GM19467 (cell line): ENCODE data around the gene CT45A3.
"Not testable (repeated sequence)": the region's sequence is repeated elsewhere in the genome, so short reads cannot be mapped to it uniquely, and the experiment has no call there.

ENCODE experiments used
- ATAC-seq: cut with Tn5 transposase; IDR thresholded peaks from one replicate; pipeline ENCODE4 v1.9.1; 2021; ENCODE audit warnings: mild to moderate bottlenecking, moderate library complexity; ENCODE audit not compliant: unreplicated experiment

The CT45A3 gene

GRCh38 chrX:135768091-135768490, at the start of gene CT45A3:
Gene CT45A3, minus strand, starts transcription at chrX:135768191. Its CDS starts 3,747 bp downstream, at chrX:135764444.
- not testable (repeated sequence) for ATAC-seq

- not testable (repeated sequence) for ATAC-seq
Observed at GRCh38 chrX:135802687-135803086, 34.7 kb upstream of the CT45A3 start, which contains the start of gene CT45A6. Gene CT45A6, minus strand, starts transcription at chrX:135802787. Its CDS starts 3,794 bp downstream, at chrX:135798993.

DNA sequence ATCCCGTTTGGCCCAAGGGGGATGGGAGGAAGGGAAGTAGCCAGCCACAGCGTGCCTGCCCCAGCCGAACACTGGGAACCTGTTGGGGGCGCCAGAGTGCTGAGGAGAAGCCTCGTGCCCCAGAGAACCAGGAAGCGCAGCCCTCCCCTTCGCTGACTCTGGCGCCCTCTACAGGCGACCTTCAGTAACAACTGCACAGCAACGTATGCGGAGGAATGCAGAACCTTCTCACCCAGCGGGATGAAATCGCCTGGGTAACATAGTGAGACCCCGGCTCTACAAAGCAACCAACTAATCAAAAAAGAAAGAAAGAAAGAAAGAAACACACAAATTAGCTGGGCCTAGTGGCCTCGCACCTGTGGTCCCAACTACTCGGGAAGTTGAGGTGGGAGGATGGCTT, 17.4 kb upstream of the CT45A3 start, which contains the start of gene CT45A5:
Gene CT45A5 (minus strand): TSS at position 101 of the 400 bp plus-strand sequence. CDS start 3,774 bp downstream, outside the sequence.
- not testable (repeated sequence) for ATAC-seq

DNA sequence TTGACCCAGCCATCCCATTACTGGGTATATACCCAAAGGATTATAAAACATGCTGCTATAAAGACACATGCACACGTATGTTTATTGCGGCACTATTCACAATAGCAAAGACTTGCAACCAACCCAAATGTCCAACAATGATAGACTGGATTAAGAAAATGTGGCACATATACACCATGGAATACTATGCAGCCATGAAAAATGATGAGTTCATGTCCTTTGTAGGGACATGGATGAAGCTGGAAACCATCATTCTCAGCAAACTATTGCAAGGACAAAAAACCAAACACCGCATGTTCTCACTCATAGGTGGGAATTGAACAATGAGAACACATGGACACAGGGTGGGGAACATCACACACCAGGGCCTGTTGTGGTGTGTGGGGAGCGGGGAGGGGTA, 23.3 kb downstream of the CT45A3 start:
- not testable (repeated sequence) for ATAC-seq

GRCh38 chrX:135741192-135741715, 26.7 kb downstream of the CT45A3 start:
- no peak for ATAC-seq

- peak; percentile 58 for ATAC-seq
Observed at GRCh38 chrX:135740681-135741149, 27.3 kb downstream of the CT45A3 start.

GRCh38 chrX:135737366-135738071, 30.5 kb downstream of the CT45A3 start:
- ATAC-seq = no peak

- not testable (repeated sequence) for ATAC-seq
Observed at GRCh38 chrX:135734666-135735065, 33.3 kb downstream of the CT45A3 start.

DNA sequence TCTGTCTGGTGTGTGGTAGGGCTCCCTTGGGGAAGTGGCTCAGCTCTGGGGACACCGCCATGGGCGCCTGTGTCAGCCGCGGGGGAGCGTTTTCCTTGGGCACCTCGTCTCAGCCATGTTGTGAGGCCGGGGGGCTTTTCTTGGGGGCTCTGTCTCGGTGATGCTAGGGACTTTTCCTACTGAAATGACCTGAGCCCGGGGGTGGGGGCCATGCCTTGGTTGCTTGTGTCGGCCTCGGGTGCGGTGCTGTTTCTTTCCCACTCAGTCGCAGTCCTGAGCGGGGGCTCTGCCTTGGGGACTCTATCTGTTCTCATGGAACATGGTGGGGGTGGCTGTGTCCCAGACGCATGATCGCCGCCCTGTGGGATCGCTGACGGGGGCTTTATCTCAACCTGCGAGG, 54.2 kb downstream of the CT45A3 start:
- ATAC-seq = no peak

GRCh38 chrX:135713183-135713689, 54.8 kb downstream of the CT45A3 start, which contains the start of gene CT45A1:
Gene CT45A1, plus strand, starts transcription at chrX:135713639. Its CDS starts 5,302 bp downstream, at chrX:135718941.
- ATAC-seq = not testable (repeated sequence)
